ENCODE measurements around the gene CDKN2B-AS1. TPM values are rescaled to one million over a fixed set of nuclear protein-coding genes. Genes with fewer than 3 reads are reported as not detected.
"Not testable (repeated sequence)": the region's sequence is repeated elsewhere in the genome, so short reads cannot be mapped to it uniquely, and the experiment has no call there.

The CDKN2B-AS1 gene
- total RNA-seq, 1 donor from 2014 or later = 1.4 TPM

DNA sequence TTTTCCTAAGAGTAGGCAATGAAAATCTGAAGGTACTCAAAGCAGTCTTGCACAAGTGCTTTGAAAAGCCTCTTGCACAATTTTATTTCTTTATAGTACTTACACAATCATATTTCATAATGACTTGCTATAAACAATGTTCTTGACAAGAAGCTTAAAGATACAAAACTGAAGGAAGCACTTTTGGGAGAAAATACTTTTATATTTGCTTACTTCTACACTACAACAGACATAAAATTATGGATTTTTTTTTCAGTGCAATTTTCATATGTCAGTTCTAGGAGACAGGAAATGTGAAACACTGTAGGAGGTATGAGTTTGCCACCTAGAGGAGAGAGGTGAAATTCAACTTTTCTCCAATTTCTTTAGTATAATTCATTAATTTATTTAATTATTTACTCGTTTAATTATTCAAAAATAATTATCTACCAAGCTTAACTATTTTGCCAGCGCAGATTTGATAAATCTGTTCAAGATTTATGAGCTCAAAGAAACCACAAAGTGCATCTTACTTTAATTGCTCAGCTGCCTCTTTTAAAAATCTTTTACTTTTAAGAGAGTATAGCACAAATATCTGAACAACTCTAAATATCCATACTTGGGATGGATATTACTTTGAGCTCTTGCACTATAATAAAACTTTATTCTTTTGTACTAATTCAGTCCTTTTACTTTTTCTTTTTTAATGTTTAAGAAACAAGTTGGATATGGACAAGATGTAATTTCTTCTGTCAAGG lies 43.5 kb downstream of the CDKN2B-AS1 start:
- DNase-seq (ENCODE audit: low spot score) = no peak
- intact Hi-C loops (cut with DNase I) = no loop called here
- peak; percentile 55 for ATAC-seq

DNA sequence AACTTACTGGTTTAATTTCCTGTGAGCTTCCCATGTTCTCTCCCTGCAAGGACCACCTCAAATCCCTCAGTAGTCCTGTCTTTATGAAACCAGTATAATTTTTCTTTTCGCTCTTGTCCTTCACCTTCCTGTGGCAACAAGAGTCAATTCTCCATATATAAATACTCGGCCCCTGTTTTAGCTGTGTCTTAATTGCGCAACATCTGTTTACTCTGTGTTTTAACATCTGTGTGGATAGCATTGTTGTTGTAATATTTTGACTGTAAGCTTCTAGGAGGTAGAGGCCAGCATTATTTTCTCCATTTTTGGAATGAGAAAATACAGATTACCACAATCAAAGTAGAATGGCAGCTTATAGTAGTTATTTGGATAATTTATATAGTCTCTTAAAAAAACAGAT lies 44.7 kb downstream of the CDKN2B-AS1 start:
- intact Hi-C loops (cut with DNase I) = no loop called here
- DNase-seq (ENCODE audit: low spot score) (no peak), ATAC-seq (peak; percentile 65)

DNA sequence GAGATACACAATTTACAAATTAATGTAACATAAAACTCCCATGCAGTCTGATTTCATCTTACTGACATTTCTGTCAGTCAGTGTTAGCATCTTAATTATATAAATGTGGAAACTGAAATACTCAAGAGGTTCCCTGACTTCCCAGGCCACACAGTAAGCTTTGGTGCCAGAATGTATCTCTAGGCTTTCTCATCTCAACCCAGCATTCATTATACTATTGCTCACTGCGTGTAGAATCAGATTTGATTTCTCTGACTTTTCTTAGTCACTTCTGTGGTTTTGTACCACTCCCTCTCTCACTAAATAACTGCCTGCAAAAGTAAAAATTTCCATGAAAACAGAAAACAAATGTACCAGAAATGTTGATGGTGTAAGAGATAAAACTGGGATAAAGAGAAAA lies 46.2 kb downstream of the CDKN2B-AS1 start:
- intact Hi-C loops (cut with DNase I) = no loop called here
- DNase-seq (ENCODE audit: low spot score) = no peak
- no peak for ATAC-seq

DNA sequence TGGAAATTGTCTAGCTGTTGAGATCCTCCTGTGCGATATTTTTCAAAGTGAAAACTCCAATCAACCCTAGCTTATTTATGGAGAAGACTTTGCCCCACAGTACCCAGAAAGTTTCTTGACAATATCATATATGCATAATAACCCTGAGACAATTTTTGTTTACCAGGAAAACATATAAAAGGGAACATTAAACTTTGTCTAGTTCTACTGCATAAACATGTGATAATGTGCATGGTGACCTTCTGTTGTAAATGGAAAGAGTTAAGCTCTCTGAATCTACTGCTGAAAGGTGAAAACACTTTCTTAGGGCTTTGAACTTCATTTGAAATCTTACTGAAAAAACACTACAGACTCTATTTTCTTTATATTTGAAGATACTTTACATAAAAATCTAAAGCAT lies 46.8 kb downstream of the CDKN2B-AS1 start:
- DNase-seq (ENCODE audit: low spot score) = no peak
- intact Hi-C loops (cut with DNase I) = no loop called here
- no peak for ATAC-seq

DNA sequence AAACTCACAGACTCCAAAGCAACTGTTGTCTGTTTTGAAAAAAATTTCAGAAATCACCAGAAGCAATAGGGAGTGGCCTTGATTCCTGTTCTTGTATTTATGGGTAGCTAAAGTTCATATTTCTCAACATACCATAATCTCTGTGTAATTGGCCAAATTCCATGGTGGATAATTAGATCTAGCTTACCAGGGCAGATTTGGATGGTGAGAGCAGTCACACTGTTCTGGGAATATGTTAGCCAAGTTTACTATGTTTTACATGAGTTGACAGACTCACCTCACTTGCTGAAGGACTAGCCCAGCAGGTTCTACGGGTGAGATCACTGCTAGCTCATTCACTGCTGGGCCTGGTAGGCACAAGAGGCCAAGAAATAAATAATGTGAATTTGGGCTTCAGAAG lies 47.2 kb downstream of the CDKN2B-AS1 start:
- intact Hi-C loops (cut with DNase I) = no loop called here
- no peak for DNase-seq (ENCODE audit: low spot score)
- no peak for ATAC-seq

- DNase-seq (ENCODE audit: low spot score) (no peak), ATAC-seq (no peak)
- intact Hi-C loops (cut with DNase I) = no loop called here
These were observed 49.3 kb downstream of the CDKN2B-AS1 start for GRCh38 chr9:22043928-22044327.

DNA sequence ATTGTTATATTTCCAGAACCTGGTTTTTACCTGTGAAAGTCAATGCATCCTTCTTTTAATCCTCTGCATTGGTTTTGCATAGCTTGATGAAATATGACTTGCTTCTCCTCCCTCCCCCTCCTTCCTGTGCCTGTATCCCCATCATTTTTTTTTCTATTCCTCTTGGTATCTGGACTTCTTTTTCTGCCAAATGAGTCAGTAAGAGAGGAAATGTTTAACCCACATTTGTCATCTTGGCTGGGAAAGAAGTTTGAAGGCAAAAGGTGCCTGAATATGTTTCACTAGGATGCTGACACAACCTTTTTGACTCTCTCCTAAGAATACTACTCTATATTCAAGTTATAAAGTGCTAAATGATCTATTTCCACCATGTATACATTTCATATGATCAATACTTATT lies 50.0 kb downstream of the CDKN2B-AS1 start:
- intact Hi-C loops (cut with DNase I) = no loop called here
- DNase-seq (ENCODE audit: low spot score) = no peak
- ATAC-seq = no peak

GRCh38 chr9:22045423-22045822 lies 50.8 kb downstream of the CDKN2B-AS1 start:
- intact Hi-C loops (cut with DNase I) = no loop called here
- no peak for DNase-seq (ENCODE audit: low spot score)
- ATAC-seq = no peak

- DNase-seq (ENCODE audit: low spot score) = no peak
- no peak for ATAC-seq
- intact Hi-C loops (cut with DNase I) = no loop called here
These were observed 51.8 kb downstream of the CDKN2B-AS1 start for GRCh38 chr9:22046243-22046885.

GRCh38 chr9:22047596-22047995 lies 53.0 kb downstream of the CDKN2B-AS1 start:
- no peak for ATAC-seq
- intact Hi-C loops (cut with DNase I) = no loop called here

GRCh38 chr9:22049411-22049810 lies 54.8 kb downstream of the CDKN2B-AS1 start:
- ATAC-seq (peak; percentile 62), DNase-seq (ENCODE audit: low spot score) (no peak)
- intact Hi-C loops (cut with DNase I) = no loop called here

More at GRCh38 chr9:22047596-22047995, 53.0 kb downstream of the CDKN2B-AS1 start:
- DNase-seq (ENCODE audit: low spot score) = no peak

DNA sequence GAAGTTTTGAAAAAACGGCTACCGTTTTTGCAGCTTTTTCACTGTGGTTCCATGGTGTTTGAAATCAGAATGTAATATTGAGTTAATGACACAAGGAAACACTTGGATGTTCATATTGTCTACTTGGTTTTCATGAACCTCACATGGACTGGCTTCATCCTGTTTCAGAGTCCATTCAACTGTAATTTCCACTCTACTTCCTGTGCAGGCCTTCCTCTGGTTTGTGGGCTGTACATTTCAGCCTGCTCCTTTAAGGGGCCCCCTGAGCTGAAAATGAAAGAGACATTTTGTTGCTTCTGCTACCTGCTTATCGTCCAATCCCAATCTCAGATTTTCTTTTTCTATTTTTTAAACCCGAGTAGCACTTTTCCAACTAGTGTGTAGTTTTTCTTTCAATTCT lies 56.3 kb downstream of the CDKN2B-AS1 start:
- ATAC-seq (no peak), DNase-seq (ENCODE audit: low spot score) (no peak)
- intact Hi-C loops (cut with DNase I) = no loop called here

GRCh38 chr9:22052376-22052945 lies 57.9 kb downstream of the CDKN2B-AS1 start:
- ATAC-seq (peak; percentile 62), DNase-seq (ENCODE audit: low spot score) (no peak)
- intact Hi-C loops (cut with DNase I) = no loop called here

GRCh38 chr9:22053178-22053577 lies 58.6 kb downstream of the CDKN2B-AS1 start:
- intact Hi-C loops (cut with DNase I) = no loop called here
- DNase-seq (ENCODE audit: low spot score) = no peak
- ATAC-seq = peak; percentile 25

DNA sequence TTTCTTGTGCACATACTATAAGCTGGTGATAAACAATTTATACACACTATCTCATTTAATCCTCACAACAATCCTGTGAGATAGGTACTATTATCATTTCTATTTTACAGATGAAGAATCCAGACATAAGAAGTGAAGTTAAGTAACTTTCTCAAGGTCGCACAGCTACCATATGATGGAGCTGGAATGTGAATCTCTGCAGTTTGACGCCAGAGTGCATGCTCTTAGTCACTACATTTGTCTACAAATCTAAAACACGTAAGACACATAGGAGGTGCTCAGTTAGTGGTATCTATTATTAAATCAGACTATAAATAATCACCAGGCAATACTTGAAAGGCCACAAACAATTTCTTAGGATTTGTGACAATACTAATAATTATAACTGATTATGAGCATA lies 59.5 kb downstream of the CDKN2B-AS1 start:
- no peak for ATAC-seq
- intact Hi-C loops (cut with DNase I) = no loop called here
- no peak for DNase-seq (ENCODE audit: low spot score)

DNA sequence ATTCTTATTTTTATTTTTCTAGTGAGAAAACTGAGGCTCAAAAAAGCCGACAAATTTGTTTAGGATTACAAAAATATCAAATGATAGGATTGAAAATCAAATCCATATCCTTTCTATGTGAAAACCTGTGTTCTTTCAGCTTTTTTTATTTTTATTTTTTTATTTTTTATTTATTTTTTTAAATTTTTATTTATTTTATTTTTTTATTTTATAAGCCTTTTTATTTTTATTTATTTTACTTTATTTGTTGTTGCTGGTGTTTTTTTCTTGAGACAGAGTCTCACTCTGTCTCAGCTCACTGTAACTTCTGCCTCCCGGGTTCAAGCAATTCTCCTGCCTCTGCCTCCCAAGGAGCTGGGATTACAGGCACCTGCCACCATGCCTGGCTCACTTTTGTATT lies 59.9 kb downstream of the CDKN2B-AS1 start:
- ATAC-seq (no peak), DNase-seq (ENCODE audit: low spot score) (no peak)
- intact Hi-C loops (cut with DNase I) = no loop called here

GRCh38 chr9:22055090-22055489 lies 60.5 kb downstream of the CDKN2B-AS1 start:
- DNase-seq (ENCODE audit: low spot score) (no peak), ATAC-seq (no peak)
- intact Hi-C loops (cut with DNase I) = no loop called here

DNA sequence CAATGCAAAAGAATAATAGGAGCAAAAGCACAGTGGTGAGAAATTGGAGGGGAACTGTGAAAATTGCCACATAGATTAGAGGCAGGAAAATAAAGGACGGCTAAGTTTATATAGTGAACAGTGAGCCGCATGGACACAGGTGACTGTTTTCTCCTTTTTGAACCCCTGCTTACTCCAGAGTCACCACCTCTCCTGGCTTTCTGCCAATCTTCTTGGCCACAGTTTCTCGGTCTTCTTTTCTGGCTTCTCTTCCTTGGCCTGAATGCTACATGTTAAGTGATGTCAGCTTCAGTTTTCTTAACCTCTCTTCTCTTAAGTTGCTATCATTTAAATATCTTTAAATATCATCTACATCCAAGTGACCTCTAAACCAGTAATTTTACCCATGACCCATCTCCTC lies 61.8 kb downstream of the CDKN2B-AS1 start:
- intact Hi-C loops (cut with DNase I) = no loop called here
- ATAC-seq (no peak), DNase-seq (ENCODE audit: low spot score) (no peak)

DNA sequence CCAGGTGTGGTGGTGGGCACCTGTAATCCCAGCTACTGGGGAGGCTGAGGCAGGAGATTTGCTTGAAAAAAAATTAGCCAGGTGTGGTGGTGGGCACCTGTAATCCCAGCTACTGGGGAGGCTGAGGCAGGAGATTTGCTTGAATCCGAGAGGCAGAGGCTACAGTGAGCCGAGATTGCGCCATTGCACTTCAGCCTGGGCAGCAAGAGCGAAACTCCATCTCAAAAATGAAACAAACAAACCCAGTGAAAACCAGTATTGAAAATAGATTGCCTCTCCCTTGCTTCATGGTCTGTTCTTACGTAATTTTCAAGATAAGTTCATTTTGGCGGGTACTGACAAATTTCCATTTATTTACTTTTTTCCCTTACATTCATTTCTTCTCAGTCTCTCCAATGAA lies 63.4 kb downstream of the CDKN2B-AS1 start:
- ATAC-seq; DNase-seq (ENCODE audit: low spot score); intact Hi-C loops (cut with DNase I): not testable (repeated sequence)

GRCh38 chr9:22060831-22061383 lies 66.3 kb downstream of the CDKN2B-AS1 start:
- intact Hi-C loops (cut with DNase I) = no loop called here
- ATAC-seq (peak; percentile 65), DNase-seq (ENCODE audit: low spot score) (no peak)

Measured in sciatic nerve (tissue), 2 donors.